ENCODE results near the gene OR1B1. TPM values are rescaled to one million over a fixed set of nuclear protein-coding genes. Genes with fewer than 3 reads are reported as not detected.

OR1B1 gene
- total RNA-seq, 1 experiment from 2014 or later, result not detected

Other genes with a start within 250 kb of the OR1B1 start
- not detected in 2 replicates for gene OR1J1, start 179.7 kb downstream of the OR1B1 start, total RNA-seq (2014; rRNA removed; shearing (Covaris generic); ENCODE audit: low replicate concordance)
- not detected in 2 replicates for gene OR1J2, start 146.8 kb downstream of the OR1B1 start, total RNA-seq (2014; rRNA removed; shearing (Covaris generic); ENCODE audit: low replicate concordance)
- gene OR1J4, start 138.5 kb downstream of the OR1B1 start, total RNA-seq (2014; rRNA removed; shearing (Covaris generic); ENCODE audit: low replicate concordance), result not detected in 2 replicates
- not detected in 2 replicates for gene OR1N1, start 130.3 kb downstream of the OR1B1 start, total RNA-seq (2014; rRNA removed; shearing (Covaris generic); ENCODE audit: low replicate concordance)
- not detected in 2 replicates for gene OR1N2, start 104.5 kb downstream of the OR1B1 start, total RNA-seq (2014; rRNA removed; shearing (Covaris generic); ENCODE audit: low replicate concordance)
- gene OR1L8, start 74.2 kb downstream of the OR1B1 start, total RNA-seq (2014; rRNA removed; shearing (Covaris generic); ENCODE audit: low replicate concordance), result not detected in 2 replicates
- not detected in 2 replicates for gene OR1Q1, start 42.9 kb downstream of the OR1B1 start, total RNA-seq (2014; rRNA removed; shearing (Covaris generic); ENCODE audit: low replicate concordance)
- not detected in 2 replicates for gene OR1L1, start 4.1 kb upstream of the OR1B1 start, total RNA-seq (2014; rRNA removed; shearing (Covaris generic); ENCODE audit: low replicate concordance)
- not detected in 2 replicates for gene OR1L3, start 17.5 kb upstream of the OR1B1 start, total RNA-seq (2014; rRNA removed; shearing (Covaris generic); ENCODE audit: low replicate concordance)
- not detected in 2 replicates for gene OR1L4, start 66.4 kb upstream of the OR1B1 start, total RNA-seq (2014; rRNA removed; shearing (Covaris generic); ENCODE audit: low replicate concordance)
- gene OR1L6, start 84.7 kb upstream of the OR1B1 start, total RNA-seq (2014; rRNA removed; shearing (Covaris generic); ENCODE audit: low replicate concordance), result not detected in 2 replicates
- not detected in 2 replicates for gene OR5C1, start 131.3 kb upstream of the OR1B1 start, total RNA-seq (2014; rRNA removed; shearing (Covaris generic); ENCODE audit: low replicate concordance)
- not detected in 2 replicates for gene OR1K1, start 142.5 kb upstream of the OR1B1 start, total RNA-seq (2014; rRNA removed; shearing (Covaris generic); ENCODE audit: low replicate concordance)
- gene PDCL, start 171.0 kb upstream of the OR1B1 start, total RNA-seq (2014; rRNA removed; shearing (Covaris generic); ENCODE audit: low replicate concordance), result 23.4 and 25.8 TPM in 2 replicates
- 17.6 and 25.1 TPM in 2 replicates for gene RC3H2, start 247.7 kb upstream of the OR1B1 start, total RNA-seq (2014; rRNA removed; shearing (Covaris generic); ENCODE audit: low replicate concordance)